HL-60 (cell line): ENCODE data around the gene CYSRT1.
"Not testable (repeated sequence)": the region's sequence is repeated elsewhere in the genome, so short reads cannot be mapped to it uniquely, and the experiment has no call there.

Experiments
- DNase-seq, 2 experiments: peaks; one replicate each; pipeline ENCODE4 v3.0.0-alpha.2; 2010 to 2020; ENCODE audit warnings: low read depth in 1 of 2, low spot score in 1 of 2
- H3K27ac ChIP-seq: fragments of 250-450 bp; sonication (Bioruptor Pico); replicated peaks from 2 replicates; pipeline ENCODE4 v1.5.1; 2020; ENCODE audit warnings: mild to moderate bottlenecking, moderate library complexity
- H3K27me3 ChIP-seq: fragments of 250-450 bp; sonication (Bioruptor Pico); 2 replicates; pipeline ENCODE4 v1.5.1; 2021; ENCODE audit warnings: mild to moderate bottlenecking, moderate library complexity; ENCODE audit not compliant: insufficient read depth, poor library complexity, severe bottlenecking
- H3K4me3 ChIP-seq: replicated peaks from 2 replicates; pipeline ENCODE4 v1.5.1; 2011; ENCODE audit warnings: mild to moderate bottlenecking, control low read depth, low read length; ENCODE audit not compliant: insufficient read depth
- CTCF ChIP-seq: IDR thresholded peaks from one replicate; pipeline ENCODE4 v1.5.1; 2011; ENCODE audit warnings: low read length, control low read depth, inconsistent platforms; ENCODE audit not compliant: insufficient read depth
- GABPA ChIP-seq: IDR thresholded peaks from 2 replicates; pipeline ENCODE4 v1.6.1; 2012; ENCODE audit warnings: low read depth
- POLR2AphosphoS5 ChIP-seq: IDR thresholded peaks from 2 replicates; pipeline ENCODE4 v1.6.1; 2012; ENCODE audit warnings: low read depth
- SPI1 ChIP-seq: IDR thresholded peaks from 2 replicates; pipeline ENCODE4 v1.6.1; 2012; ENCODE audit warnings: low read depth, mild to moderate bottlenecking, borderline replicate concordance
- TF ChIP-seq, protein P1 (sequence below): IDR thresholded peaks from 2 replicates; pipeline ENCODE4 v1.6.1; 2012; ENCODE audit warnings: low read depth; ENCODE audit not compliant: insufficient replicate concordance

Gene CYSRT1

GRCh38 chr9:137241490-137242268, 16.7 kb downstream of the CYSRT1 start:
- no peaks in the 10 kb centered on the region for H3K27me3 ChIP-seq
- no peak for DNase-seq
- TF ChIP-seq GABPA (no peak), POLR2AphosphoS5 (no peak), SPI1 (no peak), CTCF (no peak)
- TF ChIP-seq, protein P1, sequence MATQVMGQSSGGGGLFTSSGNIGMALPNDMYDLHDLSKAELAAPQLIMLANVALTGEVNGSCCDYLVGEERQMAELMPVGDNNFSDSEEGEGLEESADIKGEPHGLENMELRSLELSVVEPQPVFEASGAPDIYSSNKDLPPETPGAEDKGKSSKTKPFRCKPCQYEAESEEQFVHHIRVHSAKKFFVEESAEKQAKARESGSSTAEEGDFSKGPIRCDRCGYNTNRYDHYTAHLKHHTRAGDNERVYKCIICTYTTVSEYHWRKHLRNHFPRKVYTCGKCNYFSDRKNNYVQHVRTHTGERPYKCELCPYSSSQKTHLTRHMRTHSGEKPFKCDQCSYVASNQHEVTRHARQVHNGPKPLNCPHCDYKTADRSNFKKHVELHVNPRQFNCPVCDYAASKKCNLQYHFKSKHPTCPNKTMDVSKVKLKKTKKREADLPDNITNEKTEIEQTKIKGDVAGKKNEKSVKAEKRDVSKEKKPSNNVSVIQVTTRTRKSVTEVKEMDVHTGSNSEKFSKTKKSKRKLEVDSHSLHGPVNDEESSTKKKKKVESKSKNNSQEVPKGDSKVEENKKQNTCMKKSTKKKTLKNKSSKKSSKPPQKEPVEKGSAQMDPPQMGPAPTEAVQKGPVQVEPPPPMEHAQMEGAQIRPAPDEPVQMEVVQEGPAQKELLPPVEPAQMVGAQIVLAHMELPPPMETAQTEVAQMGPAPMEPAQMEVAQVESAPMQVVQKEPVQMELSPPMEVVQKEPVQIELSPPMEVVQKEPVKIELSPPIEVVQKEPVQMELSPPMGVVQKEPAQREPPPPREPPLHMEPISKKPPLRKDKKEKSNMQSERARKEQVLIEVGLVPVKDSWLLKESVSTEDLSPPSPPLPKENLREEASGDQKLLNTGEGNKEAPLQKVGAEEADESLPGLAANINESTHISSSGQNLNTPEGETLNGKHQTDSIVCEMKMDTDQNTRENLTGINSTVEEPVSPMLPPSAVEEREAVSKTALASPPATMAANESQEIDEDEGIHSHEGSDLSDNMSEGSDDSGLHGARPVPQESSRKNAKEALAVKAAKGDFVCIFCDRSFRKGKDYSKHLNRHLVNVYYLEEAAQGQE, result no peak
- peak overlapping the region; percentile 97 for H3K4me3 ChIP-seq
- H3K27ac ChIP-seq, result peak overlapping the region; percentile 79

GRCh38 chr9:137242269-137243203, 17.6 kb downstream of the CYSRT1 start:
- peak overlapping the region; percentile 65 for H3K27ac ChIP-seq
- peak overlapping the region; percentile 97 for H3K4me3 ChIP-seq
- no peak for TF ChIP-seq SPI1
- no peak for TF ChIP-seq CTCF
- no peak for TF ChIP-seq GABPA
- TF ChIP-seq POLR2AphosphoS5, result no peak; the same call in 1 of the 2 replicates
- TF ChIP-seq, protein P1, result no peak
- no peak for DNase-seq
- H3K27me3 ChIP-seq, result no peaks in the 10 kb centered on the region

DNA sequence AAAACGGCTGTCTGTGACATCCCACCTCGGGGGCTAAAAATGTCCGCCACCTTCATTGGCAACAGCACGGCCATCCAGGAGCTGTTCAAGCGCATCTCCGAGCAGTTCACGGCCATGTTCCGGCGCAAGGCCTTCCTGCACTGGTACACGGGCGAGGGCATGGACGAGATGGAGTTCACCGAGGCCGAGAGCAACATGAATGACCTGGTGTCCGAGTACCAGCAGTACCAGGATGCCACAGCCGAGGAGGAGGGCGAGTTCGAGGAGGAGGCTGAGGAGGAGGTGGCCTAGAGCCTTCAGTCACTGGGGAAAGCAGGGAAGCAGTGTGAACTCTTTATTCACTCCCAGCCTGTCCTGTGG, 18.3 kb downstream of the CYSRT1 start:
- not testable (repeated sequence) for H3K27ac ChIP-seq

More for the DNA sequence above, 18.3 kb downstream of the CYSRT1 start:
- not testable (repeated sequence) for DNase-seq, H3K4me3 ChIP-seq, H3K27me3 ChIP-seq
